ENCODE results near the gene INPP5J. TPM values are rescaled to one million over a fixed set of nuclear protein-coding genes. Genes with fewer than 3 reads are reported as not detected.
"Not testable (repeated sequence)": the region's sequence is repeated elsewhere in the genome, so short reads cannot be mapped to it uniquely, and the experiment has no call there.

The INPP5J gene
- total RNA-seq, 3 donors from 2014 or later, result 0.16 to 0.21 TPM; not detected in 1

DNA sequence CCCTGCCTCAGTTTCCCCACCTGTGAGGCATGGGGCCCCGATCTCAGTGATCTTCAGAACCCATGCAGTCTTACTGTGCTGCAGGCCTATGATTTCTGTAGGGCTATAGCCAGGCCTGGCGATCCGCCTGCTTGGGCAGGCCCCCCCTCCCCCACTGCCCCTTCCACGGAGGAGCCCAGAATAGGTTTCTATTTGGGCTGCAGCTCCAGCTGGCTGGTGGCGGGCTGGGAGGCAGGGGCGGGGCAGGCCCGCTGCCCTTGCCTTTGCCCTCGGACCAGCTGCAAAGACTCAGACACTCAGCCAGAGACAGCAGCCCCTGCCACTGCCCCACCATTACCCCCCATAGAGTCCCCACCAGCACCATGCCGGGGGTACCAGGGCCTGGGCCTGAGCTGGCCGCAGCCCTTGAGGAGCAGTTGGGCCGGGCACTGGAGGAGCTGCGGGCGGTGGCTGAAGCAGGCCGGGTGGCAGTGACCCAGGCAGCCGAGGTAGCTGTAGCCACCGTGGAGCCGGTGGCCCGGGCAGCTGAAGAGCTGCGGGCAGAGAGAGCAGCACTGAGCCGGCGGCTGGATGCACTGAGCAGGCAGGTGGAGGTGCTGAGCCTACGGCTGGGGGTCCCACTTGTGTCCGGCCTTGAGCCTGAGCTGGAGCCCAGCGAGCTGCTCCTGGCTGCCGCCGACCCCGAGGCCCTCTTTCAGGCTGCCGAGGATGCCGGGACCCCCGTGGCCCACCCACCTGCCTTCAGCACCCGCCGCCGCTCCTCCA, 29.5 kb upstream of the INPP5J start:
- DNase-seq, result no peak
- Mint-ChIP-seq H3K4me3 (no peak overlapping the region), H3K9me3 (no peaks in the 10 kb centered on the region), H3K4me1 (ENCODE audit: low read depth) (no peaks in the 10 kb centered on the region), H3K36me3 (ENCODE audit: insufficient read depth) (no peaks in the 10 kb centered on the region), H3K27me3 (ENCODE audit: low read depth) (no peaks in the 10 kb centered on the region)
- ATAC-seq, result no peak

DNA sequence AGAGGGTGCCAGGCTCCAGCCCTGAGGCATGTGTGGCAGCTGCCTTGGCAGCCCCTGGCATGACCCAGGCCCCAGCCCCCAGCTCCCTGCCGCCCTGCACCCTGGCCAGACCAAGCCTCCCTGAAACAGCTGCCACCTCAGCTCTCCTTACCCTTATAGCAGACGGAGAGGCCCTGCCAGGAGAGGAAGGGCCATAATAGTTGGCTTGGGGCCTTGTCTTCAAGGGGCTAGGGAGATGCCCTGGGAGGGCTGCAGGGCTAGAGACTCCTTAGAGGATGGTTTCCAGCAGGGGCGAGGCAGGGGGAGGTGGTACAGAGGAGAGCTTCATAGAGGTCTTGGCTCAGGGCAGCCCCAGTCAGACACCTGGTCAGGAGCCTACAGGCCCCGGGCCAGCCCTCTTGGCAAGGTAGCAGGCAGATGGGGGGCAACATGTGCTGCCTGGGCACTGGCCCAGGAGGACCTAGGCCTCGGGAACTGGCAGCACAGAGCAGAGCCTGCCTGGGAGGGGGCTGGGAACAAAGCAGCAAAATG, 28.7 kb upstream of the INPP5J start:
- Mint-ChIP-seq H3K27me3 (ENCODE audit: low read depth) (no peaks in the 10 kb centered on the region), H3K9me3 (no peaks in the 10 kb centered on the region), H3K4me3 (no peak overlapping the region), H3K36me3 (ENCODE audit: insufficient read depth) (no peaks in the 10 kb centered on the region), H3K4me1 (ENCODE audit: low read depth) (no peaks in the 10 kb centered on the region)
- ATAC-seq (no peak), DNase-seq (no peak)

DNA sequence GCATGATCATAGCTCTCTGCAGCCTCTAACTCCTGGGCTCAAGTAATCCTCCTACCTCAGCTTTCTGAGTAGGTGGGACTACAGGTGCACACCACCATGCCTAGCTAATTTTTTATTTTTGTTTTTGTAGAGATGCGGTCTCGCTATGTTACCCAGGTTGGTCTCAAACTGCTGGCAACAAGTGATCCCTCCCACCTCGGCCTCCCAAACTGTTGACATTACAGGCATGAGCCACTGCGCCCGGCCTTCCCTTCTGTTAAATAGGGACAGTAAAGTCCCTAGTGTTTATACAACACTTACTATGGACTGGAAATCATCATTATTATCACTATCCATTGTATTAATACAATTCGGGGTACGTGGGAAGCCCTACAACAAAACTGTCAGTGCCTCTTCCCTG, 28.0 kb upstream of the INPP5J start:
- DNase-seq (no peak), ATAC-seq (no peak)
- Mint-ChIP-seq H3K9me3 (no peaks in the 10 kb centered on the region), H3K4me1 (ENCODE audit: low read depth) (no peaks in the 10 kb centered on the region), H3K36me3 (ENCODE audit: insufficient read depth) (no peaks in the 10 kb centered on the region), H3K4me3 (no peak overlapping the region), H3K27me3 (ENCODE audit: low read depth) (no peaks in the 10 kb centered on the region)

DNA sequence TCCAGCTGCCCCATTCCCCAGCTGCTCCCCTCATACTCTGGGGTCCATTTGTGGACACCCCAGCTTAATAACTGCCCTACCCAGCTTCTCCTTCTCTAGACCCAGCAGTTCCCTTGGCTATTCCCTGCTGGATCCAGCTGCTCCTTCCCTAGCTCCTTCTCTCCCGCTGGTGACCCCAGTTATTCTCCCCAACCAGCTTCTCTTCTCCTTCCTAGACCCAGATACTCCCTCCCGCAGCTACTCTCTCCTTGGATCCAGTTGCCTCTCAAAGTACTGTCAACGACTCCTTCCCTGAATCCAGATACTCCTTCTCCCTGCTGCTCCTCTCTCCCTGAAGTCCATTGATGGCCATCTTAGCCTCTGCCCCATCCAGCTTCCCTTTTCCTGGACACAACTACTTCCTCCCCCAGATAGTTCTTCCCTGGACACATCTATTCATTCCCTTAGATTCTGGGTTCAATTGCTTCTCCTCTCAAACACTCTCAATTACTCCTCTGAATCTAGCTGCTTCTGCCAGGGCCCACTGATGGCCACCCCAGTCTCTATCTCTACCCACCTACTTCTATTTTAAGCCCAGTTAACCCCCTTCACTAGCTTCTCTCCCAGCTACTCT, 27.0 kb upstream of the INPP5J start:
- Mint-ChIP-seq H3K36me3 (ENCODE audit: insufficient read depth) (no peaks in the 10 kb centered on the region), H3K4me1 (ENCODE audit: low read depth) (no peaks in the 10 kb centered on the region), H3K9me3 (no peaks in the 10 kb centered on the region), H3K27me3 (ENCODE audit: low read depth) (no peaks in the 10 kb centered on the region), H3K4me3 (no peak overlapping the region)
- ATAC-seq (no peak), DNase-seq (no peak)

DNA sequence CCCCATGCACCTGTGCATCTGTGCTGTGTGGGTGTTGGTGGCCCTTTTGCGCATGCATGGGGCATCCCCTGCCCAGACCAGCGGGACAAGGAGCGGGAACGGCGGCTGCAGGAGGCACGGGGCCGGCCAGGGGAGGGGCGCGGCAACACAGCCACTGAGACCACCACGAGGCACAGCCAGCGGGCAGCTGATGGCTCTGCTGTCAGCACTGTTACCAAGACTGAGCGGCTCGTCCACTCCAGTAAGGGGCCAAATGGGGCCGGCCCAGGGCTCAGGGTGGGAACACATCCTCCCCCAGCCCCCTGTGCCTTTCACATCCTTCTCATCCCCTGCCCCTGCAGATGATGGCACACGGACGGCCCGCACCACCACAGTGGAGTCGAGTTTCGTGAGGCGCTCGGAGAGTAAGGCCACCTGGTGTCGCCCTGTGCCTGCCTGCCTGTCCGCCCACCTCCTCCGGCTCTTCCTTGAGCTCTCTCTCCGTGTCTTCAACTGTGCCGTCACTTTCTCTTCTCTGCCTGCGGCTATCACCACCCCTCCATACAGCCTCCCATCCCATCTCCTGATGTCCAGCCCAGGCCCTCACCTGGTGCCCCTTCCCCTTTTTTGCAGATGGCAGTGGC, 26.0 kb upstream of the INPP5J start:
- no peaks in the 10 kb centered on the region for H3K4me1 Mint-ChIP-seq (ENCODE audit: low read depth)
- no peaks in the 10 kb centered on the region for H3K9me3 Mint-ChIP-seq
- DNase-seq, result no peak
- no peaks in the 10 kb centered on the region for H3K36me3 Mint-ChIP-seq (ENCODE audit: insufficient read depth)
- no peaks in the 10 kb centered on the region for H3K27me3 Mint-ChIP-seq (ENCODE audit: low read depth)
- no peak overlapping the region for H3K4me3 Mint-ChIP-seq
- ATAC-seq, result no peak

DNA sequence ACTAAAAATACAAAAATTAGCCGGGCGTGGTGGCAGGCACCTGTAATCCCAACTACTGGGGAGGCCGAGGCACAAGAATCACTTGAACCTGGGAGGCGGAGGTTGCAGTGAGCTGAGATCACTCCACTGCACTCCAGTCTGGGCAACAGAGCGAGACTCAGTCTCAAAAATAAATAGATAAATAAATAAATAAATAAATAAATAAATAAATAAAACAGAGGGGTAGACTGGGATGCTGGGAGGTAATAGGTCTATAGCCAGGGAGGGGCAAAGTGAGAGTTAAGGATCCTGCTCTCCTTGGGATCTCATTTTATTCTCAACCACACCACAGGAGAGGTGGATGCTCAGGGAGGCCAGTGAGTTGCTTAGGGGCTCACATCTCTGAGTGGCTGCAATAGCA, 25.2 kb upstream of the INPP5J start:
- H3K27me3 Mint-ChIP-seq (ENCODE audit: low read depth); H3K4me1 Mint-ChIP-seq (ENCODE audit: low read depth); H3K9me3 Mint-ChIP-seq: not testable (repeated sequence)

DNA sequence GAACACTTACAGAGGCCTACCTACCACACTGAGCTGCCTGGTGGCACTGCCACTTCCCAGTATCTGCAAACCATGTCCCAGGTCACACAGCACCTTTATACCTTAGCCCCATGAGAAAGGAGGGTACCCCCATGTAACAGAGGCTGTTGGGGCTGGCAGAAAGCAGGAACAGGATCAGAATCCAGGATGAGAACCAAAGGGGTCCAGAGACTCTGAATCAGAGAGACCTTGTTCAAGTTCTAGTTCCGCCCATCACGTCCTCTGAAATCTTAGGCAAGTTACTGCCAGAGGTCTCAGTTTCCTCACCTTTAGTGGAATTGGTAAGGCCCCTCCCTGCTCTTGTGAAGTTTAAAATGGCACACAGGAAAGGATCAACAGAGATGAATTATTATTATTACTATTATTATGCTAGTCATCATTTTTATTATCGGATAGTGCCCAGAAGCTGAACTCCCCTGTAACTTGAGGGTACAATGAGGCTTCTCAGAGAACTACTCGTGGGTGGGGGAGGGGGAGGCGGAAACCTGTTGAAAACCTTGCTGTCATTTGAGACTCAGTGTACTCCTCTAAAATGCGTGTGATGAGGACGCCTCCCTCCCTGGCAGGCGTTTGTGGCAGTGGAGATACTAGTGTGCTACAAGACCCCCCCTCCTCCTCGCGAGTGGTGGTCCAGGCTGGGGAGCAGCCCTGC, 24.7 kb upstream of the INPP5J start:
- DNase-seq (no peak), ATAC-seq (no peak)
- Mint-ChIP-seq H3K4me1 (ENCODE audit: low read depth) (no peaks in the 10 kb centered on the region), H3K4me3 (no peak overlapping the region), H3K9me3 (no peaks in the 10 kb centered on the region), H3K27me3 (ENCODE audit: low read depth) (no peaks in the 10 kb centered on the region), H3K36me3 (ENCODE audit: insufficient read depth) (no peaks in the 10 kb centered on the region)

More for the DNA sequence above, 25.2 kb upstream of the INPP5J start:
- DNase-seq; ATAC-seq; H3K4me3 Mint-ChIP-seq; H3K36me3 Mint-ChIP-seq (ENCODE audit: insufficient read depth): not testable (repeated sequence)

DNA sequence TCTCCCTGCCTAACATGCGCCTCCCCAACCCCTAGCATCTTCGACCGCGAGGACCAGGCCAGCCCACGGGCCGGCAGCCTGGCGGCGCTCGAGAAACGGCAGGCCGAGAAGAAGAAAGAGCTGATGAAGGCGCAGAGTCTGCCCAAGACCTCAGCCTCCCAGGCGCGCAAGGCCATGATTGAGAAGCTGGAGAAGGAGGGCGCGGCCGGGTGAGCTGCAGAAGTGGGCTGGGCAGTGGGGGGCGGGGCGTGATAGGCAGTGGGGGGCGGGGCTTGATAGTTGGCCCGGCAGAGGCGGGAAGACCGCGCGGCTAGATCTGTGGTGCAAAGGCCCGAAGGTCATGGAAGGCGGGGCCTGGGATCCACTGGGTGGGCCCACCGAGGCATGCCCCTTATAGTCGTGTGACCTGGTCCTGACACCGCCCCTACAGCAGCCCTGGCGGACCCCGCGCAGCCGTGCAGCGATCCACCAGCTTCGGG, 24.1 kb upstream of the INPP5J start:
- Mint-ChIP-seq H3K9me3 (no peaks in the 10 kb centered on the region), H3K4me1 (ENCODE audit: low read depth) (no peaks in the 10 kb centered on the region), H3K4me3 (no peak overlapping the region), H3K36me3 (ENCODE audit: insufficient read depth) (no peaks in the 10 kb centered on the region), H3K27me3 (ENCODE audit: low read depth) (no peaks in the 10 kb centered on the region)
- no peak for ATAC-seq
- no peak for DNase-seq

DNA sequence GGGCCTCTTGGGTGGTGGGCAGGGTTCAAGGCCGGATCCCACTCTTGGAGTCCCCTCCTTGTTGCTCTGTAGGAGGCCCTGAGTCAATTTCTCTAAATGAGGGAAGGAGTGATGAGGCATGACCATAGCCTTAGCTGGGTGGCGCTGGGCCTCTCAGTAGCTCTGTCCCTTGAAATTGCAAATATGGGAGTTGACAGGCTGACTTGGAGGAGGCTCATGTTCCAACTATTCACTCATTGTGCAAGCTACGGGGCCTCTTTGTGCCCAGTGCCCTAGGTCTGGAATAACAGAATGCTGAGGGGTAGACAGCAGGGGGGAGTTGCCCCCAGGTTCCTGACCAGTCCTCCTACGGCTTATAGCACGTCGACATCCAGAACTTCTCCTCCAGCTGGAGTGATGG, 23.4 kb upstream of the INPP5J start:
- no peak overlapping the region for H3K4me3 Mint-ChIP-seq

DNA sequence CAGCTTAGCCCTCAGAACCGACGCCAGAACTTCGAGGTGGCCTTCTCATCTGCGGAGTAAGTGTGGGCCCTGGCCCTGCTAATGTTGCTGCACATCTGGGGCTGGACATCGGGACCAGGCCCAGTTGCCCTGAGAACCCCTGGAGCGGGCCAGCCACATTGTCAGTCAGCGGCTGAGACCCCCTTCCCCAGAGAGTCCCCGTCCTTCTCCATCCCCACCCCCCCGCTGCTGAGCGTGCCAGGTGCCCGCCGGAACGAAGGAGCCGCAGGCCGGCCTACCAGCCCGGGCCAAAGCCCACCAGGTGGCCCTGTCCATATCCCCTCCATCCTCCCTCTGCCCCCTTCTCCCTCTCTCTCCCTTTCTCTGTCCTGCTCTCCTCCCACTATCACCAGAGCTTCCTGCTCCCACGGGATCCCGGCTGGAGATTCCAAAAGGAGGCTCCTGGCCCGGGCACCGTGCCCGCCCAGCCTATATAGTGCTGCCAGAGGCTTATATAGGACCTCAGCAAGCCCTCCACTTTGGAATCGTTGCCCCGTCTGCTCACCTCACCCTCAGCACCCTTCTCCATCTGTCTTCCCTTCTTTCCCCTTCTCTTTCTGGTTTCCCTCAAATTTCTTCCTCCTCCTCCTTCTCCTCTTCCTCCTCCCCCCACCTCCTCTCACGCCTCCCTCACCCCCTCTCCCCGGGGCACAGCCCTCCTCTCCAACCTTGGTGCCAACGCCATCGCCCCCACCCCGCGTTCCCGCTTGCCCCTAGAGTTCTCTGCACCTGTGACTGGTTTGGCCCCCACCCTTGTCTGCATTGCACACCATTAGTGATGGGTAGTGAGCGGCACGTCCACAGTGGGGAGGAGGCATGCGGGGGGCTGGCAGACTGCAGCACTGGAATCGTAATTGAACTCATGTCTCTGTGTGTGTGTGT, 22.7 kb upstream of the INPP5J start:
- no peaks in the 10 kb centered on the region for H3K27me3 Mint-ChIP-seq (ENCODE audit: low read depth)
- no peaks in the 10 kb centered on the region for H3K4me1 Mint-ChIP-seq (ENCODE audit: low read depth)
- no peak overlapping the region for H3K4me3 Mint-ChIP-seq
- no peak for ATAC-seq
- no peaks in the 10 kb centered on the region for H3K36me3 Mint-ChIP-seq (ENCODE audit: insufficient read depth)
- H3K9me3 Mint-ChIP-seq, result no peaks in the 10 kb centered on the region
- DNase-seq, result no peak

More for the DNA sequence above, 23.4 kb upstream of the INPP5J start:
- Mint-ChIP-seq H3K36me3 (ENCODE audit: insufficient read depth) (no peaks in the 10 kb centered on the region), H3K27me3 (ENCODE audit: low read depth) (no peaks in the 10 kb centered on the region), H3K4me1 (ENCODE audit: low read depth) (no peaks in the 10 kb centered on the region), H3K9me3 (no peaks in the 10 kb centered on the region)
- DNase-seq, result no peak
- no peak for ATAC-seq

DNA sequence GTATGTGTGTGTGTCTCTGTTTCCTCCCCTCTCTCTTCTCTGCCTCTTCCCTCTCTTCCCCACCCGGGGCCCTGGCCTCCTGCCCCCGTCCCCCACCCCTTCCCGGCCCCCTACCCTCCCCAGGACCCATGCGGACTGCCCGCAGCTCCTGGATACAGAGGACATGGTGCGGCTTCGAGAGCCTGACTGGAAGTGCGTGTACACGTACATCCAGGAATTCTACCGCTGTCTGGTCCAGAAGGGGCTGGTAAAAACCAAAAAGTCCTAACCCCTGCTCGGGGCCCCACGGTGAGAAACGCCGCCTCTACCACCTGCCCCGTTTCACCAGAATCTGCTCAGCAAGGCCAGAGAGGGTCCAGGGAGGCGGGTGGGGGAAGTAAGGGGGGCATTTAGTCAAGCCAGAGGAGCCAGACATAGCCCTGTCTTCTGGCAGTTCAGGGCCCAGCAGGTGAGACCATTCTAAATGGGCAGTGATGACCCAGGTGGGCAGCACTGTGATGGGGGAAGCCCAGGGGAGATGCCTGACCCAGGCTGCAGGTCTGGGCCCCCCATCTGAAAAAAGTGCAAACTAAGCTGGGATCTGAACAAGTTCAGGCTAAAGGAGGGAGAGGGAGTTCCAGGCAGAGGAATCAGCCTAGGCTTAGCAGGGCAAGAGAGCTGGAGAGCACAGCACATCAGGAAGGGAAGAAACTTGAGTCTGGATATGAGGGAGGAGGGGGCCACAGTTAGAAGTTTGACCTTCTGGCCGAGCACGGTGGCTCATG, 21.8 kb upstream of the INPP5J start:
- Mint-ChIP-seq H3K9me3 (no peaks in the 10 kb centered on the region), H3K27me3 (ENCODE audit: low read depth) (no peaks in the 10 kb centered on the region), H3K4me1 (ENCODE audit: low read depth) (peaks cover 3% of the 10 kb centered on the region), H3K4me3 (no peak overlapping the region), H3K36me3 (ENCODE audit: insufficient read depth) (no peaks in the 10 kb centered on the region)
- ATAC-seq, result no peak
- no peak for DNase-seq

DNA sequence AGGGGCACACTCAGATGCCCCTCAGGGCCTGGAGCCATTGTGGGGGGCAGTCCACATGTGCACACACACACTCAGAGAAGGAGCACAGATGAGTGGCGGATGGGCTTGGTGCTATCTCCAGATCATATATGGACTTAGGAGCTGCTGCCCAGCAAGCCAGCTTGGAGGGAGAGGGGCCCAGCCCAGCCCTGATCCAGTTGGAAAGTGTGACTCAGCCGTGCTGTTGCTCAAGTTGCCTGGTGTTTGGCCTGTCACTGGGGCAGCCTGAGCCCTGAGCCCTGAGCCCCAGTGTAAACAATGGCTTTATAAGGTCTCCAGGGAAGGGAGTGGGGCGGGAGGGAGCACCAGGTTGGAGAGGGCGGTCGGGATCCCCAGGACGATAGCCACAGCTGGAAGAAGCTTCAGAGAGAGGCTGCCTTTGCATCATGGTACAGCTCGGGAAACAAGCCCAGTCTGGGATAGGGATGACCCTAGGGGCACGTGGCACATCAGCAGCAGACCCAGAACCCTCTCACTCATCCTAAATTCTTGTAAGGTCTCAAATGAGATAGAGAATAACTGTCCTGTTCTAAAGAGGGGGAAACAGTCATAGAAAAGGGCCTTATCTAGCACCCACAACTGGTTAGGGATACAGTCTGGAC, 20.2 kb upstream of the INPP5J start:
- Mint-ChIP-seq H3K36me3 (ENCODE audit: insufficient read depth) (no peaks in the 10 kb centered on the region), H3K27me3 (ENCODE audit: low read depth) (no peaks in the 10 kb centered on the region), H3K4me1 (ENCODE audit: low read depth) (peaks cover 19% of the 10 kb centered on the region), H3K4me3 (no peak overlapping the region), H3K9me3 (no peaks in the 10 kb centered on the region)
- DNase-seq (no peak), ATAC-seq (no peak)

DNA sequence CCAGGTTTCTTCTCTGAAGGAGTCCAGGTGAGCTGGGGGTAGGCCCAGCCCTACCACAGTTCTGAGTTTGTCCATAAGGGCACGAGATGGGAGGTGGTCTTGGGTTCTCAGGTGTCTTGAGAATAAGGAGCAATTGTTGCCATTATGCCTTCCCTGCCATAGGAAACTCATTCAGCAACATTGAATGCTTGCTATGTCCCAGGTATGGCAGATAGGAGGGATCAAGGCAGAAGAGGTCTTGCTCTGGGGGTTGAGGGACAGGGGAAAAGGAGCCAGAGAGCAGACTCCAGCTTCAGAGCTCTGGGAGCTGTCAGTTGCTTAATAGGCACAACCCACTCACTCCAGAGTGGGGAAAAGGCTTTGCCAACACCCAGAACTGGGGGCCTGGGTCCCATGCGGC, 19.7 kb upstream of the INPP5J start:
- no peak for ATAC-seq
- Mint-ChIP-seq H3K4me1 (ENCODE audit: low read depth) (peaks cover 24% of the 10 kb centered on the region), H3K9me3 (no peaks in the 10 kb centered on the region), H3K27me3 (ENCODE audit: low read depth) (no peaks in the 10 kb centered on the region), H3K36me3 (ENCODE audit: insufficient read depth) (no peaks in the 10 kb centered on the region), H3K4me3 (no peak overlapping the region)
- DNase-seq, result no peak

All from activated T-cell treated with anti-CD3 and anti-CD28 coated beads, Interleukin-2, amount 50 U/mL, for 4 hours (primary cell).